Endothelial cell of umbilical vein (primary cell): ENCODE data around the gene SRSF3. TPM values are rescaled to one million over a fixed set of nuclear protein-coding genes. Genes with fewer than 3 reads are reported as not detected.

Experiments
- BruUV-seq: library from RNA; stranded (reverse); fragments of 400-500 nt; replicated peaks from 2 replicates; lab custom pipeline; 2021; lab: Mats Ljungman, UMichigan
- CTCF ChIA-PET: fragments of 300-600, 350-600 bp; sonication (Branson Sonifier 250); formaldehyde crosslinking; loops from one replicate; lab custom pipeline; 2021; ENCODE audit warnings: antibody characterized with exemption, inconsistent platforms; lab: Charles Lee
- POLR2A ChIA-PET: fragments of 300-600, 350-600 bp; sonication (Branson Sonifier 250); formaldehyde crosslinking; loops from one replicate; lab custom pipeline; 2021; ENCODE audit warnings: antibody characterized with exemption, inconsistent platforms; lab: Charles Lee
- DNase-seq: peaks from one replicate; pipeline ENCODE4 v3.0.0-alpha.2; 2011; ENCODE audit warnings: low read depth, low spot score
- FAIRE-seq: peaks from 2 replicates; lab custom pipeline; 2011; peaks lifted over from hg19 to GRCh38; lab: Jason Lieb, UNC
- H2AFZ ChIP-seq: 2 replicates; pipeline ENCODE4 v1.6.0; 2012; ENCODE audit warnings: low read depth, low read length, control low read depth, inconsistent platforms
- H3K27ac ChIP-seq: 2 replicates; pipeline ENCODE4 v1.5.1; 2011; ENCODE audit warnings: low read depth, mild to moderate bottlenecking, control low read depth, low read length, moderate library complexity; ENCODE audit not compliant: insufficient read depth
- H3K27me3 ChIP-seq, 2 experiments: 2 replicates each; pipeline versions ENCODE4 v1.6.0 to v1.6.1; 2011; ENCODE audit warnings: low read length in 2 of 2, mixed read lengths in 1 of 2; ENCODE audit not compliant: control insufficient read depth in 2 of 2, insufficient read depth in 2 of 2
- H3K36me3 ChIP-seq, 2 experiments: 2 replicates in 1 of 2; 3 replicates in 1 of 2; pipeline ENCODE4 v1.5.1; 2011; ENCODE audit warnings: low read length in 2 of 2, mild to moderate bottlenecking in 1 of 2, moderate library complexity in 1 of 2; ENCODE audit not compliant: control insufficient read depth in 2 of 2, insufficient read depth in 2 of 2; ENCODE audit errors: extremely low read depth in 1 of 2
- H3K4me1 ChIP-seq: 3 replicates; pipeline ENCODE4 v1.5.1; 2011; ENCODE audit warnings: mild to moderate bottlenecking, low read length; ENCODE audit not compliant: control insufficient read depth, insufficient read depth; ENCODE audit errors: extremely low read depth
- H3K4me2 ChIP-seq: 2 replicates; pipeline ENCODE4 v1.6.1; 2011; ENCODE audit warnings: low read length, control low read depth, mixed read lengths; ENCODE audit not compliant: insufficient read depth
- H3K4me3 ChIP-seq, 3 experiments: fragments of 200-600 bp in 1 of 3; sonication (generic), shearing (Covaris generic) in 1 of 3; replicated peaks in 1 of 3; 2 replicates each; pipeline ENCODE4 v1.5.1; 2011 to 2016; ENCODE audit warnings: control low read depth in 3 of 3, low read length in 3 of 3, mild to moderate bottlenecking in 2 of 3, inconsistent platforms in 1 of 3, low read depth in 1 of 3, moderate library complexity in 1 of 3; ENCODE audit not compliant: insufficient read depth in 1 of 3
- H3K79me2 ChIP-seq: 2 replicates; pipeline ENCODE4 v1.6.0; 2012; ENCODE audit warnings: low read length, inconsistent platforms; ENCODE audit not compliant: control insufficient read depth, insufficient read depth
- H3K9ac ChIP-seq: replicated peaks from 2 replicates; pipeline ENCODE3; 2011; ENCODE audit warnings: low read length, control low read depth; ENCODE audit not compliant: insufficient read depth; ENCODE audit errors: extremely low read depth
- H3K9me1 ChIP-seq: replicated peaks from 3 replicates; pipeline ENCODE4 v1.6.0; 2011; ENCODE audit warnings: mild to moderate bottlenecking, low read length; ENCODE audit not compliant: control insufficient read depth, insufficient read depth; ENCODE audit errors: extremely low read depth
- H3K9me3 ChIP-seq: replicated peaks from 2 replicates; pipeline ENCODE4 v1.5.1; 2012; ENCODE audit warnings: low read length, inconsistent platforms; ENCODE audit not compliant: control insufficient read depth, insufficient read depth
- H4K20me1 ChIP-seq: replicated peaks from 2 replicates; pipeline ENCODE3; 2011; ENCODE audit warnings: mild to moderate bottlenecking, low read length; ENCODE audit not compliant: control insufficient read depth, insufficient read depth; ENCODE audit errors: extremely low read depth
- CTCF ChIP-seq, 2 donors: IDR thresholded peaks; 1 replicate in 1 of 2; 2 replicates in 1 of 2; pipeline ENCODE4 v1.5.1; 2011; ENCODE audit warnings: low read length in 2 of 2, mild to moderate bottlenecking in 2 of 2, moderate library complexity in 2 of 2, control low read depth in 1 of 2, inconsistent platforms in 1 of 2, low read depth in 1 of 2; ENCODE audit not compliant: insufficient read depth in 1 of 2; ENCODE audit errors: extremely low read depth in 1 of 2
- EZH2 ChIP-seq: IDR thresholded peaks from 2 replicates; pipeline ENCODE4 v1.6.1; 2012; ENCODE audit warnings: borderline replicate concordance, low read depth, mild to moderate bottlenecking, moderate library complexity, low read length, inconsistent platforms; ENCODE audit not compliant: severe bottlenecking
- FOS ChIP-seq: IDR thresholded peaks from 2 replicates; pipeline ENCODE4 v1.6.1; 2011; ENCODE audit warnings: mild to moderate bottlenecking, low read length, moderate library complexity, borderline replicate concordance; ENCODE audit not compliant: insufficient read depth
- GATA2 ChIP-seq: IDR thresholded peaks from 2 replicates; pipeline ENCODE4 v1.7.0; 2011; ENCODE audit warnings: low read depth, mild to moderate bottlenecking, moderate library complexity, mixed read lengths, low read length; ENCODE audit not compliant: insufficient read length, insufficient read depth
- JUN ChIP-seq: IDR thresholded peaks from 2 replicates; pipeline ENCODE4 v1.6.1; 2011; ENCODE audit warnings: borderline replicate concordance, low read depth; ENCODE audit not compliant: insufficient read length, insufficient read depth
- MYC ChIP-seq: IDR thresholded peaks from one replicate; pipeline ENCODE4 v1.6.1; 2011; ENCODE audit warnings: mild to moderate bottlenecking, low read depth, low read length
- POLR2A ChIP-seq: IDR thresholded peaks from 2 replicates; pipeline ENCODE4 v1.6.1; 2012; ENCODE audit warnings: low read depth, mild to moderate bottlenecking, control low read depth, low read length
- POLR2AphosphoS5 ChIP-seq: IDR thresholded peaks from 2 replicates; pipeline ENCODE4 v1.6.1; 2012; ENCODE audit warnings: low read depth, mild to moderate bottlenecking, control low read depth, low read length, moderate library complexity; ENCODE audit not compliant: insufficient read depth
- dilution Hi-C: fragments of 300-500 bp; cut with MboI; formaldehyde crosslinking; loops from one replicate; pipeline ENCODE4 v1.15.0; 2019; ENCODE audit warnings: low sequenced_read_pairs; ENCODE audit not compliant: extremely low pct_ligation_motif_present
- intact Hi-C: fragments of 100-400 bp; cut with micrococcal nuclease; formaldehyde crosslinking; loops from one replicate; pipeline ENCODE4 v1.10.0; 2022
- polyA plus RNA-seq, 4 experiments: library from polyadenylated mRNA; depleted of rRNA in 3 of 4; stranded (reverse) in 3 of 4; unstranded in 1 of 4; fragments of >200 nt; gene quantifications; 2 replicates each; pipeline versions ENCODE4 v1.2.1 to v1.2.3, GENCODE V29; 2011 to 2012; ENCODE audit warnings: missing spikeins in 1 of 4
- total RNA-seq: library from RNA; stranded (reverse); gene quantifications from 2 replicates; pipeline ENCODE4 v1.2.3, GENCODE V29; 2021
- TF ChIP-seq, protein P1 (sequence below): IDR thresholded peaks from 2 replicates; pipeline ENCODE4 v1.6.1; 2011; ENCODE audit not compliant: insufficient read depth, insufficient read length

Gene SRSF3
- total and polyA plus RNA-seq, 2 donors (not counting 3 experiments of a cell fraction or from before 2014, with no cell fraction given), result 317 to 393 TPM

DNA sequence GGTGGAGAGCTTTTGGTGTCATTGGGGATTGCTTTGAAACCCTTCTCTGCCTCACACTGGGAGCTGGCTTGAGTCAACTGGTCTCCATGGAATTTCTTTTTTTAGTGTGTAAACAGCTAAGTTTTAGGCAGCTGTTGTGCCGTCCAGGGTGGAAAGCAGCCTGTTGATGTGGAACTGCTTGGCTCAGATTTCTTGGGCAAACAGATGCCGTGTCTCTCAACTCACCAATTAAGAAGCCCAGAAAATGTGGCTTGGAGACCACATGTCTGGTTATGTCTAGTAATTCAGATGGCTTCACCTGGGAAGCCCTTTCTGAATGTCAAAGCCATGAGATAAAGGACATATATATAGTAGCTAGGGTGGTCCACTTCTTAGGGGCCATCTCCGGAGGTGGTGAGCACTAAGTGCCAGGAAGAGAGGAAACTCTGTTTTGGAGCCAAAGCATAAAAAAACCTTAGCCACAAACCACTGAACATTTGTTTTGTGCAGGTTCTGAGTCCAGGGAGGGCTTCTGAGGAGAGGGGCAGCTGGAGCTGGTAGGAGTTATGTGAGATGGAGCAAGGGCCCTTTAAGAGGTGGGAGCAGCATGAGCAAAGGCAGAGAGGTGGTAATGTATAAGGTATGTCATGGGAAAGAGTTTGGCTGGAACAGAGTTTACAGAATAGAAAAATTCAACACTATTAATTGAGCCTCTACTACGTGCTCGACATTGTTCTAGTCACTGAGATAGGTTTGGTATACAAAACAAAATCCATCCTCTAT is 31.2 kb downstream of the SRSF3 start:
- Histone ChIP-seq H3K9ac (no peak overlapping the region), H3K9me1 (no peaks in the 10 kb centered on the region), H3K36me3 (no peaks in the 10 kb centered on the region), H3K27me3 (no peaks in the 10 kb centered on the region), H4K20me1 (no peaks in the 10 kb centered on the region), H3K4me2 (no peak overlapping the region), H3K9me3 (no peaks in the 10 kb centered on the region), H3K79me2 (no peaks in the 10 kb centered on the region), H3K27ac (no peak overlapping the region), H3K4me3 (no peak overlapping the region), H3K4me1 (peaks cover 9% of the 10 kb centered on the region), H2AFZ (no peak overlapping the region)
- ChIA-PET CTCF (interaction anchor here (0.9 to 4.5 kb wide), 9 partner anchors 10 to 134 kb away, joined by 3 to 34 read pairs (median 4); partner anchors contain the start of gene CDKN1A), POLR2A (interaction anchor here (2.7 kb wide), 1 partner anchor 53 kb away, joined by 9 read pairs; the partner anchor contains the start of gene CDKN1A)
- BruUV-seq, result no TSS peak
- TF ChIP-seq CTCF (IDR thresholded peaks at IDR 0.05; ENCODE audit: extremely low read depth in 1 of 2, insufficient read depth in 1 of 2, low read depth in 1 of 2, low read length in 2 of 2) (no peak), POLR2AphosphoS5 (no peak), EZH2 (no peak), JUN (no peak), MYC (no peak), FOS (no peak), POLR2A (no peak), GATA2 (no peak)
- TF ChIP-seq, protein P1, sequence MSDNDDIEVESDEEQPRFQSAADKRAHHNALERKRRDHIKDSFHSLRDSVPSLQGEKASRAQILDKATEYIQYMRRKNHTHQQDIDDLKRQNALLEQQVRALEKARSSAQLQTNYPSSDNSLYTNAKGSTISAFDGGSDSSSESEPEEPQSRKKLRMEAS, result no peak
- intact Hi-C loops (loop anchor here (10.0 kb wide), 1 partner anchor 229 kb away; no protein-coding TSS in a partner anchor), dilution Hi-C loops (no loop called here)
- FAIRE-seq (no peak), DNase-seq (no peak)
